H1 (cell line): Measurements from ENCODE around the gene CMTM3. TPM values are rescaled to one million over a fixed set of nuclear protein-coding genes. Genes with fewer than 3 reads are reported as not detected.

ENCODE experiments used
- BRCA1 ChIP-seq: IDR thresholded peaks from 2 replicates; pipeline ENCODE4 v1.6.1; 2012; ENCODE audit warnings: low read depth, low read length, improper control_type of control experiment
- MAX ChIP-seq: IDR thresholded peaks from 2 replicates; pipeline ENCODE4 v1.6.1; 2012; ENCODE audit warnings: inconsistent platforms
- RAD21 ChIP-seq, 2 experiments: IDR thresholded peaks in 1 of 2; conservative IDR thresholded peaks in 1 of 2; 2 replicates each; pipeline ENCODE4 v1.6.1; 2011; ENCODE audit warnings: low read depth in 2 of 2, low read length in 2 of 2, improper control_type of control experiment in 1 of 2, inconsistent platforms in 1 of 2, mild to moderate bottlenecking in 1 of 2, moderate library complexity in 1 of 2
- RNF2 ChIP-seq: fragments of 200-900, 300-1000 bp; sonication (generic); IDR thresholded peaks from 2 replicates; pipeline ENCODE4 v1.7.1; 2016; ENCODE audit warnings: borderline replicate concordance, low read depth, mild to moderate bottlenecking, antibody characterized with exemption, low read length; ENCODE audit not compliant: poor library complexity, severe bottlenecking; ENCODE audit errors: missing control alignments
- polyA plus RNA-seq, 7 experiments: library from polyadenylated mRNA; depleted of rRNA in 3 of 7; stranded (reverse) in 5 of 7; unstranded in 2 of 7; fragments of >200 nt in 5 of 7; fragments of 200-250 nt in 2 of 7; gene quantifications; 1 replicate in 5 of 7; 2 replicates in 1 of 7; 4 replicates in 1 of 7; pipeline versions ENCODE4 v1.2.1 to v1.2.3, GENCODE V29; 2011 to 2013; ENCODE audit warnings: missing spikeins in 2 of 7, mixed read lengths in 2 of 7
- total RNA-seq: library from RNA; stranded (reverse); fragmentation: NEBNext Ultra II Directional; extraction: Animal tissue kit (Norgen Biotek cat#: 25700); gene quantifications from 2 replicates; pipeline ENCODE4 v1.2.1, GENCODE V29; 2021
- TF ChIP-seq, protein P1 (sequence below): fragments of 300-600 bp; sonication (generic); IDR thresholded peaks from 2 replicates; pipeline ENCODE4 v1.7.1; 2012; ENCODE audit warnings: low read length, moderate library complexity, mild to moderate bottlenecking, inconsistent platforms; ENCODE audit not compliant: insufficient replicate concordance

CMTM3 gene
- total and polyA plus RNA-seq, 2 of the 8 experiments (the other 6 are each of a cell fraction or from before 2014, with no cell fraction given): 24.7 to 24.8 TPM

DNA sequence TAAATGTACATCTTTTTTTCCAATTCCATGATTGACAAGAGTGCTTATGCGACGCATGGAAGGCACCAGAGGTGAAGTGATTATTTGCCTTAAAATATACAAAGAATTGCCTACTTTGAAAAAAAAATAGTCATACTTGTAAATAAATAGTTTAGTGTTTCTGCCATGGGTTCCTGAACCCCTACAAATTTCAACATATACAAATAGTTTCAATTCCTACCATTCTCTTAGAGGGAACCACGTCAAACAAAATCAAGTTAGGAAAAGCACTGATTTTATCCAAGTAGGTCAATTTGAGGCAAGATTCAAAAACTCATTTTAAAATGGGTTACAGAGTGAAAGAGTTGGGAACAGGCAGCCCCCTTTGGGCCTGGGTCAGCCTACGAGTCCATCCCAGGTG, 11.7 kb downstream of the CMTM3 start (continued):
- TF ChIP-seq, protein P1, sequence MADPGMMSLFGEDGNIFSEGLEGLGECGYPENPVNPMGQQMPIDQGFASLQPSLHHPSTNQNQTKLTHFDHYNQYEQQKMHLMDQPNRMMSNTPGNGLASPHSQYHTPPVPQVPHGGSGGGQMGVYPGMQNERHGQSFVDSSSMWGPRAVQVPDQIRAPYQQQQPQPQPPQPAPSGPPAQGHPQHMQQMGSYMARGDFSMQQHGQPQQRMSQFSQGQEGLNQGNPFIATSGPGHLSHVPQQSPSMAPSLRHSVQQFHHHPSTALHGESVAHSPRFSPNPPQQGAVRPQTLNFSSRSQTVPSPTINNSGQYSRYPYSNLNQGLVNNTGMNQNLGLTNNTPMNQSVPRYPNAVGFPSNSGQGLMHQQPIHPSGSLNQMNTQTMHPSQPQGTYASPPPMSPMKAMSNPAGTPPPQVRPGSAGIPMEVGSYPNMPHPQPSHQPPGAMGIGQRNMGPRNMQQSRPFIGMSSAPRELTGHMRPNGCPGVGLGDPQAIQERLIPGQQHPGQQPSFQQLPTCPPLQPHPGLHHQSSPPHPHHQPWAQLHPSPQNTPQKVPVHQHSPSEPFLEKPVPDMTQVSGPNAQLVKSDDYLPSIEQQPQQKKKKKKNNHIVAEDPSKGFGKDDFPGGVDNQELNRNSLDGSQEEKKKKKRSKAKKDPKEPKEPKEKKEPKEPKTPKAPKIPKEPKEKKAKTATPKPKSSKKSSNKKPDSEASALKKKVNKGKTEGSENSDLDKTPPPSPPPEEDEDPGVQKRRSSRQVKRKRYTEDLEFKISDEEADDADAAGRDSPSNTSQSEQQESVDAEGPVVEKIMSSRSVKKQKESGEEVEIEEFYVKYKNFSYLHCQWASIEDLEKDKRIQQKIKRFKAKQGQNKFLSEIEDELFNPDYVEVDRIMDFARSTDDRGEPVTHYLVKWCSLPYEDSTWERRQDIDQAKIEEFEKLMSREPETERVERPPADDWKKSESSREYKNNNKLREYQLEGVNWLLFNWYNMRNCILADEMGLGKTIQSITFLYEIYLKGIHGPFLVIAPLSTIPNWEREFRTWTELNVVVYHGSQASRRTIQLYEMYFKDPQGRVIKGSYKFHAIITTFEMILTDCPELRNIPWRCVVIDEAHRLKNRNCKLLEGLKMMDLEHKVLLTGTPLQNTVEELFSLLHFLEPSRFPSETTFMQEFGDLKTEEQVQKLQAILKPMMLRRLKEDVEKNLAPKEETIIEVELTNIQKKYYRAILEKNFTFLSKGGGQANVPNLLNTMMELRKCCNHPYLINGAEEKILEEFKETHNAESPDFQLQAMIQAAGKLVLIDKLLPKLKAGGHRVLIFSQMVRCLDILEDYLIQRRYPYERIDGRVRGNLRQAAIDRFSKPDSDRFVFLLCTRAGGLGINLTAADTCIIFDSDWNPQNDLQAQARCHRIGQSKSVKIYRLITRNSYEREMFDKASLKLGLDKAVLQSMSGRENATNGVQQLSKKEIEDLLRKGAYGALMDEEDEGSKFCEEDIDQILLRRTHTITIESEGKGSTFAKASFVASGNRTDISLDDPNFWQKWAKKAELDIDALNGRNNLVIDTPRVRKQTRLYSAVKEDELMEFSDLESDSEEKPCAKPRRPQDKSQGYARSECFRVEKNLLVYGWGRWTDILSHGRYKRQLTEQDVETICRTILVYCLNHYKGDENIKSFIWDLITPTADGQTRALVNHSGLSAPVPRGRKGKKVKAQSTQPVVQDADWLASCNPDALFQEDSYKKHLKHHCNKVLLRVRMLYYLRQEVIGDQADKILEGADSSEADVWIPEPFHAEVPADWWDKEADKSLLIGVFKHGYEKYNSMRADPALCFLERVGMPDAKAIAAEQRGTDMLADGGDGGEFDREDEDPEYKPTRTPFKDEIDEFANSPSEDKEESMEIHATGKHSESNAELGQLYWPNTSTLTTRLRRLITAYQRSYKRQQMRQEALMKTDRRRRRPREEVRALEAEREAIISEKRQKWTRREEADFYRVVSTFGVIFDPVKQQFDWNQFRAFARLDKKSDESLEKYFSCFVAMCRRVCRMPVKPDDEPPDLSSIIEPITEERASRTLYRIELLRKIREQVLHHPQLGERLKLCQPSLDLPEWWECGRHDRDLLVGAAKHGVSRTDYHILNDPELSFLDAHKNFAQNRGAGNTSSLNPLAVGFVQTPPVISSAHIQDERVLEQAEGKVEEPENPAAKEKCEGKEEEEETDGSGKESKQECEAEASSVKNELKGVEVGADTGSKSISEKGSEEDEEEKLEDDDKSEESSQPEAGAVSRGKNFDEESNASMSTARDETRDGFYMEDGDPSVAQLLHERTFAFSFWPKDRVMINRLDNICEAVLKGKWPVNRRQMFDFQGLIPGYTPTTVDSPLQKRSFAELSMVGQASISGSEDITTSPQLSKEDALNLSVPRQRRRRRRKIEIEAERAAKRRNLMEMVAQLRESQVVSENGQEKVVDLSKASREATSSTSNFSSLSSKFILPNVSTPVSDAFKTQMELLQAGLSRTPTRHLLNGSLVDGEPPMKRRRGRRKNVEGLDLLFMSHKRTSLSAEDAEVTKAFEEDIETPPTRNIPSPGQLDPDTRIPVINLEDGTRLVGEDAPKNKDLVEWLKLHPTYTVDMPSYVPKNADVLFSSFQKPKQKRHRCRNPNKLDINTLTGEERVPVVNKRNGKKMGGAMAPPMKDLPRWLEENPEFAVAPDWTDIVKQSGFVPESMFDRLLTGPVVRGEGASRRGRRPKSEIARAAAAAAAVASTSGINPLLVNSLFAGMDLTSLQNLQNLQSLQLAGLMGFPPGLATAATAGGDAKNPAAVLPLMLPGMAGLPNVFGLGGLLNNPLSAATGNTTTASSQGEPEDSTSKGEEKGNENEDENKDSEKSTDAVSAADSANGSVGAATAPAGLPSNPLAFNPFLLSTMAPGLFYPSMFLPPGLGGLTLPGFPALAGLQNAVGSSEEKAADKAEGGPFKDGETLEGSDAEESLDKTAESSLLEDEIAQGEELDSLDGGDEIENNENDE: no peak
- TF ChIP-seq MAX (no peak), BRCA1 (no peak), RNF2 (no peak), RAD21 (IDR thresholded peaks at IDR 0.05 in 1 of 2, conservative IDR thresholded peaks at IDR 0.05 in 1 of 2; ENCODE audit: low read depth in 2 of 2, low read length in 2 of 2) (no peak)
